DMS79 treated with DMSO at 0.1 percent for 48 hours (cell line): ENCODE data around the gene CYP2J2.
A peak's percentile ranks its signal among the peaks of the same experiment; 100 is the strongest.
"Not testable (repeated sequence)": the region's sequence is repeated elsewhere in the genome, so short reads cannot be mapped to it uniquely, and the experiment has no call there.

ENCODE experiments used
- DNase-seq: peaks from one replicate; lab custom pipeline; 2025; lab: John Stamatoyannopoulos, UW

CYP2J2 gene

GRCh38 chr1:59926381-59927123 is at the start of gene CYP2J2:
Gene CYP2J2, minus strand, starts transcription at chr1:59926773. Its CDS starts 27 bp downstream, at chr1:59926746.
- DNase-seq = peak; percentile 55

GRCh38 chr1:59973719-59974118 is 47.1 kb upstream of the CYP2J2 start:
- no peak for DNase-seq

- peak; percentile 10 for DNase-seq
Measured at GRCh38 chr1:59972216-59972927, 45.8 kb upstream of the CYP2J2 start.

GRCh38 chr1:59971464-59971911 is 44.9 kb upstream of the CYP2J2 start:
- DNase-seq = peak; percentile 67

- DNase-seq = not testable (repeated sequence)
Measured at GRCh38 chr1:59969542-59970175, 43.1 kb upstream of the CYP2J2 start.

- DNase-seq = not testable (repeated sequence)
Measured at GRCh38 chr1:59968746-59969145, 42.2 kb upstream of the CYP2J2 start.

GRCh38 chr1:59967780-59968179 is 41.2 kb upstream of the CYP2J2 start:
- no peak for DNase-seq

GRCh38 chr1:59967141-59967697 is 40.6 kb upstream of the CYP2J2 start:
- DNase-seq = peak; percentile 38

GRCh38 chr1:59952065-59952464 is 25.5 kb upstream of the CYP2J2 start:
- no peak for DNase-seq

GRCh38 chr1:59949648-59950047 is 23.1 kb upstream of the CYP2J2 start:
- no peak for DNase-seq

GRCh38 chr1:59948990-59949389 is 22.4 kb upstream of the CYP2J2 start:
- no peak for DNase-seq

- DNase-seq = peak; percentile 42
Measured at GRCh38 chr1:59947047-59947938, 20.7 kb upstream of the CYP2J2 start.

- DNase-seq = no peak
Measured at GRCh38 chr1:59945790-59946189, 19.2 kb upstream of the CYP2J2 start.

GRCh38 chr1:59939393-59939792 is 12.8 kb upstream of the CYP2J2 start:
- DNase-seq = no peak

GRCh38 chr1:59937636-59938210 is 11.2 kb upstream of the CYP2J2 start:
- DNase-seq = no peak

- no peak for DNase-seq
Measured at GRCh38 chr1:59936358-59936821, 9.8 kb upstream of the CYP2J2 start.

- no peak for DNase-seq
Measured at GRCh38 chr1:59928996-59929395, 2.4 kb upstream of the CYP2J2 start.

GRCh38 chr1:59927213-59927612 is 640 bp upstream of the CYP2J2 start:
- DNase-seq = no peak

GRCh38 chr1:59924653-59925052 is 1.9 kb downstream of the CYP2J2 start:
- DNase-seq = no peak

- DNase-seq = not testable (repeated sequence)
Measured at GRCh38 chr1:59921258-59921899, 5.2 kb downstream of the CYP2J2 start.
